Chondrocyte (in vitro differentiated cells): ENCODE results near the gene PDE10A. TPM values are rescaled to one million over a fixed set of nuclear protein-coding genes. Genes with fewer than 3 reads are reported as not detected.
"Not testable (repeated sequence)": the region's sequence is repeated elsewhere in the genome, so short reads cannot be mapped to it uniquely, and the experiment has no call there.

Experiments used
- DNase-seq: peaks from one replicate; pipeline ENCODE4 v3.0.0; 2021; ENCODE audit warnings: mixed read lengths, low spot score
- H3K27ac Mint-ChIP-seq: one replicate; pipeline ENCODE4 v1.8.0; 2021; ENCODE audit warnings: mild to moderate bottlenecking, moderate library complexity, mixed read lengths; ENCODE audit not compliant: unreplicated experiment
- H3K27me3 Mint-ChIP-seq: 2 replicates; pipeline ENCODE4 v1.8.0; 2021; ENCODE audit warnings: low read depth, mixed read lengths
- H3K36me3 Mint-ChIP-seq: 2 replicates; pipeline ENCODE4 v1.8.0; 2021; ENCODE audit warnings: low read depth, mixed read lengths
- H3K4me1 Mint-ChIP-seq: 2 replicates; pipeline ENCODE4 v1.8.0; 2021; ENCODE audit warnings: low read depth, mild to moderate bottlenecking, mixed read lengths
- H3K4me3 Mint-ChIP-seq: one replicate; pipeline ENCODE4 v1.8.0; 2021; ENCODE audit warnings: mild to moderate bottlenecking, moderate library complexity, mixed read lengths; ENCODE audit not compliant: unreplicated experiment
- H3K9me3 Mint-ChIP-seq: 2 replicates; pipeline ENCODE4 v1.8.0; 2021; ENCODE audit warnings: low read depth, mixed read lengths
- CTCF ChIP-seq: fragments of 200-600 bp; sonication (generic); IDR thresholded peaks from 2 replicates; pipeline ENCODE4 v1.5.0; 2021; ENCODE audit warnings: antibody characterized with exemption, mild to moderate bottlenecking, moderate library complexity
- total RNA-seq: library from RNA; stranded (reverse); gene quantifications from 3 replicates; pipeline ENCODE4 v1.2.1, GENCODE V29; 2021

Gene PDE10A
- total RNA-seq, 1 donor from 2014 or later, result 13.7 TPM

DNA sequence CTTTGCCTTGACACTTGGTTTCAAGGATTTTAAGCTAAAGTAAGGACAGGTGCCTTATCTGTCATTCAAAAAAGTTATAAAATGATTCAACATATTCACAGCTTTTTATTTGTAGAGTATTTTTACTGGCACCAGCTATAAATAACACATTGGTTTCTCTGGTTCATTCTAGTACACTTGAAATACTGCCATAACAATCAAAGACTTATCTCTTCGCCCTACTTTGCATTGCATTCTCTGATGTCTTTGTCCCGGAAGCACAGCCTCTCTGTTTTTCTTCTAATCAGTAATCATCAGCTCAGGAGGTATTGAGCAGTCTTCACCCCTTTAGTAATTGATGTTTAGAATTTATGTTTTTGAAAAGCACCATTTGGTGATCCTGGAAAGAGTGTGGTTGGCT, 156.4 kb downstream of the PDE10A start:
- Mint-ChIP-seq H3K36me3 (peaks cover 1% of the 10 kb centered on the region), H3K4me3 (no peak overlapping the region)
- TF ChIP-seq CTCF, result no peak

DNA sequence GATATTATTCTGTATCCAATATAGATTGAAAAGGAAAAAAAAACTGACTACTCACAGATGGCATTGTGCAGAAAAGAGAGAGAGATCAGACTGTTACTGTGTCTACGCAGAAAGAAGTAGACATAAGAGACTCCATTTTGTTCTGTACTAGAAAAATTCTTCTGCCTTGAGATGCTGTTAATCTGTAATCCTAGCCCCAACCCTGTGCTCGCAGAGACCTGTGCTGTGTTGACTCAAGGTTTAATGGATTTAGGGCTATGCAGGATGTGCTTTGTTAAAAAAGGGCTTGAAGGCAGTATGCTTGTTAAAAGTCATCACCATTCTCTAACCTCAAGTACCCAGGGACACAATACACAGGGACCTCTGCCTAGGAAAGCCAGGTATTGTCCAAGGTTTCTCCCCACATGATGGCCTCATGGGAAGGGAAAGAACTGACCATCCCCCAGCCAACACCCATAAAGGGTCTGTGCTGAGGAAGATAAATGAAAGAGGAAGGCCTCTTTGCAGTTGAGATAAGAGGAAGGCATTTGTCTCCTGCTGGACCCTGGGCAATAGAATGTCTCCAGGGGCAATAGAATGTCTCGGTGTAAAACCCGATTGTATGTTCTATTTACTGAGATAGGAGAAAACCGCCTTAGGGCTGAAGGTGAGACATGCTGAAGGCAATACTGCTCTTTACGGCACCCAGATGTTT, 162.7 kb downstream of the PDE10A start:
- not testable (repeated sequence) for H3K4me3 Mint-ChIP-seq, H3K27me3 Mint-ChIP-seq, H3K4me1 Mint-ChIP-seq, H3K9me3 Mint-ChIP-seq, H3K27ac Mint-ChIP-seq, DNase-seq, H3K36me3 Mint-ChIP-seq

More for the DNA sequence above, 156.4 kb downstream of the PDE10A start:
- no peaks in the 10 kb centered on the region for H3K9me3 Mint-ChIP-seq
- peaks cover 3% of the 10 kb centered on the region for H3K4me1 Mint-ChIP-seq
- H3K27ac Mint-ChIP-seq, result no peak overlapping the region
- H3K27me3 Mint-ChIP-seq, result no peaks in the 10 kb centered on the region
- DNase-seq, result no peak

- H3K9me3 Mint-ChIP-seq, result peaks cover 7% of the 10 kb centered on the region
- TF ChIP-seq CTCF, result no peak
Measured at GRCh38 chr6:165497472-165497871, 165.6 kb downstream of the PDE10A start.

GRCh38 chr6:165488624-165489295, 174.3 kb downstream of the PDE10A start:
- no peak for TF ChIP-seq CTCF
- peaks cover 18% of the 10 kb centered on the region for H3K9me3 Mint-ChIP-seq
- no peak overlapping the region for H3K4me3 Mint-ChIP-seq
- H3K4me1 Mint-ChIP-seq, result peaks cover 4% of the 10 kb centered on the region
- H3K27me3 Mint-ChIP-seq, result no peaks in the 10 kb centered on the region
- H3K27ac Mint-ChIP-seq, result no peak overlapping the region
- H3K36me3 Mint-ChIP-seq, result peaks cover 9% of the 10 kb centered on the region
- no peak for DNase-seq

More at GRCh38 chr6:165497472-165497871, 165.6 kb downstream of the PDE10A start:
- Mint-ChIP-seq H3K36me3 (peaks cover 2% of the 10 kb centered on the region), H3K27me3 (no peaks in the 10 kb centered on the region), H3K4me1 (peaks cover 8% of the 10 kb centered on the region), H3K4me3 (no peak overlapping the region), H3K27ac (no peak overlapping the region)
- no peak for DNase-seq

DNA sequence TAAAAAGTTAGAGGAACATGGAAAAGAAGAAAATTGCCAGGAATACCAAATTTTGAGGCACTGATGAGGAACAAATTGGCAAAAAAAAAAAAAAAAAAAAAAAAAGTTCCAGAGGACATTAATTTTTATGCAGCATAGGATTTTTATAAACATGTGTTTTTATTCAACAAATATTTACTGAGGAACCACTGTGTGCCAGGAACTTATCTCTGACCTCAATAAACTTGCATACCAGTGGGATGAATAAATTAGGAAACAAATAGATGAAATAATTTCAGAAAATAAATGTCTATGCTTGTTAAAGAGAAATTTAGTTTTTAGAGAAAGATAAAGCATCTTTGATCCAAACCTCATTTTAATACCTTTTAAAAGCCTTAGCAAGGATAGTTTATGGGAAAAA, 175.1 kb downstream of the PDE10A start:
- H3K9me3 Mint-ChIP-seq, result peaks cover 14% of the 10 kb centered on the region
- TF ChIP-seq CTCF, result no peak
- H3K4me1 Mint-ChIP-seq, result peaks cover 4% of the 10 kb centered on the region
- no peaks in the 10 kb centered on the region for H3K27me3 Mint-ChIP-seq
- peaks cover 7% of the 10 kb centered on the region for H3K36me3 Mint-ChIP-seq
- no peak overlapping the region for H3K4me3 Mint-ChIP-seq
- H3K27ac Mint-ChIP-seq, result no peak overlapping the region
- DNase-seq, result no peak
